ENCODE results near the gene LRCH1.

Gene LRCH1

GRCh38 chr13:46561286-46561685 lies 8.3 kb downstream of the LRCH1 start:
- DNase-seq (ENCODE audit: low read depth in 4 of 4, low spot score in 1 of 4) = no peak

- DNase-seq (ENCODE audit: low read depth in 4 of 4, low spot score in 1 of 4) = no peak
Measured at GRCh38 chr13:46561691-46562090, 8.7 kb downstream of the LRCH1 start.

GRCh38 chr13:46562152-46562551 lies 9.2 kb downstream of the LRCH1 start:
- DNase-seq (ENCODE audit: low read depth in 4 of 4, low spot score in 1 of 4) = no peak

GRCh38 chr13:46562581-46562980 lies 9.6 kb downstream of the LRCH1 start:
- no peak for DNase-seq (ENCODE audit: low read depth in 4 of 4, low spot score in 1 of 4)

- no peak for DNase-seq (ENCODE audit: low read depth in 4 of 4, low spot score in 1 of 4)
Measured at GRCh38 chr13:46565808-46566750, 13.1 kb downstream of the LRCH1 start.

- no peak for DNase-seq (ENCODE audit: low read depth in 4 of 4, low spot score in 1 of 4)
Measured at GRCh38 chr13:46567671-46568070, 14.7 kb downstream of the LRCH1 start.

GRCh38 chr13:46569456-46569855 lies 16.5 kb downstream of the LRCH1 start:
- DNase-seq (ENCODE audit: low read depth in 4 of 4, low spot score in 1 of 4) = no peak

GRCh38 chr13:46570273-46570672 lies 17.3 kb downstream of the LRCH1 start:
- no peak for DNase-seq (ENCODE audit: low read depth in 4 of 4, low spot score in 1 of 4)

- no peak for DNase-seq (ENCODE audit: low read depth in 4 of 4, low spot score in 1 of 4)
Measured at GRCh38 chr13:46571189-46571908, 18.4 kb downstream of the LRCH1 start.

- no peak for DNase-seq (ENCODE audit: low read depth in 4 of 4, low spot score in 1 of 4)
Measured at GRCh38 chr13:46571909-46572595, 19.1 kb downstream of the LRCH1 start.

GRCh38 chr13:46572752-46573431 lies 19.9 kb downstream of the LRCH1 start:
- DNase-seq (ENCODE audit: low read depth in 4 of 4, low spot score in 1 of 4) = no peak

GRCh38 chr13:46575301-46575771 lies 22.4 kb downstream of the LRCH1 start:
- DNase-seq (ENCODE audit: low read depth in 4 of 4, low spot score in 1 of 4) = no peak

- no peak for DNase-seq (ENCODE audit: low read depth in 4 of 4, low spot score in 1 of 4)
Measured at GRCh38 chr13:46575818-46576221, 22.9 kb downstream of the LRCH1 start.

- no peak for DNase-seq (ENCODE audit: low read depth in 4 of 4, low spot score in 1 of 4)
Measured at GRCh38 chr13:46576762-46577161, 23.8 kb downstream of the LRCH1 start.

GRCh38 chr13:46577696-46578589 lies 25.0 kb downstream of the LRCH1 start:
- no peak for DNase-seq (ENCODE audit: low read depth in 4 of 4, low spot score in 1 of 4)

- DNase-seq (ENCODE audit: low read depth in 4 of 4, low spot score in 1 of 4) = no peak
Measured at GRCh38 chr13:46578590-46578975, 25.6 kb downstream of the LRCH1 start.

GRCh38 chr13:46580362-46580839 lies 27.4 kb downstream of the LRCH1 start:
- DNase-seq (ENCODE audit: low read depth in 4 of 4, low spot score in 1 of 4) = no peak

GRCh38 chr13:46582190-46582589 lies 29.2 kb downstream of the LRCH1 start:
- no peak for DNase-seq (ENCODE audit: low read depth in 4 of 4, low spot score in 1 of 4)

- DNase-seq (ENCODE audit: low read depth in 4 of 4, low spot score in 1 of 4) = no peak
Measured at GRCh38 chr13:46586751-46587514, 34.0 kb downstream of the LRCH1 start.

All from stimulated activated CD4-positive, alpha-beta T cell treated with anti-CD3 and anti-CD28 coated beads, Interleukin-1b, Interleukin-23, amount 100 ng/mL, for 24 hours (primary cell).